ENCODE results near the gene CD44.

Gene CD44

GRCh38 chr11:35270342-35270741, 131.4 kb downstream of the CD44 start:
- no peak for DNase-seq

- DNase-seq: no peak
Observed at GRCh38 chr11:35271031-35271430, 132.1 kb downstream of the CD44 start.

- DNase-seq: no peak
Observed at GRCh38 chr11:35272391-35272902, 133.5 kb downstream of the CD44 start.

GRCh38 chr11:35274909-35275785, 136.2 kb downstream of the CD44 start:
- DNase-seq: no peak

GRCh38 chr11:35275786-35276170, 136.8 kb downstream of the CD44 start:
- DNase-seq: no peak

- DNase-seq: no peak
Observed at GRCh38 chr11:35276396-35277145, 137.6 kb downstream of the CD44 start.

GRCh38 chr11:35277827-35278226, 138.9 kb downstream of the CD44 start:
- DNase-seq: no peak

GRCh38 chr11:35280727-35281126, 141.8 kb downstream of the CD44 start:
- no peak for DNase-seq

- no peak for DNase-seq
Observed at GRCh38 chr11:35281169-35281688, 142.3 kb downstream of the CD44 start.

Data from NCI-H82 (cell line).